ENCODE results near the gene FPGT. TPM values are rescaled to one million over a fixed set of nuclear protein-coding genes. Genes with fewer than 3 reads are reported as not detected.

Gene FPGT
- polyA plus RNA-seq, 1 donor from 2014 or later, result 6.4 TPM

GRCh38 chr1:74180490-74180889, 17.6 kb upstream of the FPGT start:
- Histone ChIP-seq H3K9me2 (ENCODE audit: insufficient read depth, low read length) (no peaks in the 10 kb centered on the region), H3K9me3 (ENCODE audit: low read length) (no peaks in the 10 kb centered on the region), H3K27me3 (ENCODE audit: insufficient read depth, low read depth, low read length) (no peaks in the 10 kb centered on the region), H3K4me3 (ENCODE audit: low read length) (no peak overlapping the region), H2AFZ (ENCODE audit: low read depth, low read length) (no peak overlapping the region), H3K79me2 (replicated peaks; ENCODE audit: insufficient read depth, low read length) (no peaks in the 10 kb centered on the region), H3K27ac (ENCODE audit: low read length) (no peak overlapping the region), H3K9ac (ENCODE audit: low read length) (no peak overlapping the region), H3F3A (ENCODE audit: insufficient read depth, low read length, poor library complexity, severe bottlenecking) (no peaks in the 10 kb centered on the region), H4K20me1 (ENCODE audit: insufficient read depth) (no peaks in the 10 kb centered on the region), H3K4me2 (ENCODE audit: low read length) (no peak overlapping the region), H3K36me3 (ENCODE audit: insufficient read depth, low read length) (no peaks in the 10 kb centered on the region)
- TF ChIP-seq SMC3 (conservative IDR thresholded peaks at IDR 0.05; ENCODE audit: poor library complexity) (no peak), POLR2AphosphoS5 (IDR thresholded peaks at IDR 0.05) (no peak), EP300 (conservative IDR thresholded peaks at IDR 0.05; ENCODE audit: poor library complexity, severe bottlenecking) (no peak), EZH2 (IDR thresholded peaks at IDR 0.05; ENCODE audit: borderline replicate concordance, insufficient read depth, low read length, poor library complexity, severe bottlenecking) (no peak), MXI1 (conservative IDR thresholded peaks at IDR 0.05; ENCODE audit: poor library complexity, severe bottlenecking) (no peak), RAD21 (conservative IDR thresholded peaks at IDR 0.05) (no peak), TAF1 (IDR thresholded peaks at IDR 0.05; ENCODE audit: low read depth) (no peak)
- TF ChIP-seq, protein P1, sequence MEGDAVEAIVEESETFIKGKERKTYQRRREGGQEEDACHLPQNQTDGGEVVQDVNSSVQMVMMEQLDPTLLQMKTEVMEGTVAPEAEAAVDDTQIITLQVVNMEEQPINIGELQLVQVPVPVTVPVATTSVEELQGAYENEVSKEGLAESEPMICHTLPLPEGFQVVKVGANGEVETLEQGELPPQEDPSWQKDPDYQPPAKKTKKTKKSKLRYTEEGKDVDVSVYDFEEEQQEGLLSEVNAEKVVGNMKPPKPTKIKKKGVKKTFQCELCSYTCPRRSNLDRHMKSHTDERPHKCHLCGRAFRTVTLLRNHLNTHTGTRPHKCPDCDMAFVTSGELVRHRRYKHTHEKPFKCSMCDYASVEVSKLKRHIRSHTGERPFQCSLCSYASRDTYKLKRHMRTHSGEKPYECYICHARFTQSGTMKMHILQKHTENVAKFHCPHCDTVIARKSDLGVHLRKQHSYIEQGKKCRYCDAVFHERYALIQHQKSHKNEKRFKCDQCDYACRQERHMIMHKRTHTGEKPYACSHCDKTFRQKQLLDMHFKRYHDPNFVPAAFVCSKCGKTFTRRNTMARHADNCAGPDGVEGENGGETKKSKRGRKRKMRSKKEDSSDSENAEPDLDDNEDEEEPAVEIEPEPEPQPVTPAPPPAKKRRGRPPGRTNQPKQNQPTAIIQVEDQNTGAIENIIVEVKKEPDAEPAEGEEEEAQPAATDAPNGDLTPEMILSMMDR (IDR thresholded peaks at IDR 0.05; ENCODE audit: poor library complexity, severe bottlenecking), result no peak
- TF ChIP-seq, protein P2, sequence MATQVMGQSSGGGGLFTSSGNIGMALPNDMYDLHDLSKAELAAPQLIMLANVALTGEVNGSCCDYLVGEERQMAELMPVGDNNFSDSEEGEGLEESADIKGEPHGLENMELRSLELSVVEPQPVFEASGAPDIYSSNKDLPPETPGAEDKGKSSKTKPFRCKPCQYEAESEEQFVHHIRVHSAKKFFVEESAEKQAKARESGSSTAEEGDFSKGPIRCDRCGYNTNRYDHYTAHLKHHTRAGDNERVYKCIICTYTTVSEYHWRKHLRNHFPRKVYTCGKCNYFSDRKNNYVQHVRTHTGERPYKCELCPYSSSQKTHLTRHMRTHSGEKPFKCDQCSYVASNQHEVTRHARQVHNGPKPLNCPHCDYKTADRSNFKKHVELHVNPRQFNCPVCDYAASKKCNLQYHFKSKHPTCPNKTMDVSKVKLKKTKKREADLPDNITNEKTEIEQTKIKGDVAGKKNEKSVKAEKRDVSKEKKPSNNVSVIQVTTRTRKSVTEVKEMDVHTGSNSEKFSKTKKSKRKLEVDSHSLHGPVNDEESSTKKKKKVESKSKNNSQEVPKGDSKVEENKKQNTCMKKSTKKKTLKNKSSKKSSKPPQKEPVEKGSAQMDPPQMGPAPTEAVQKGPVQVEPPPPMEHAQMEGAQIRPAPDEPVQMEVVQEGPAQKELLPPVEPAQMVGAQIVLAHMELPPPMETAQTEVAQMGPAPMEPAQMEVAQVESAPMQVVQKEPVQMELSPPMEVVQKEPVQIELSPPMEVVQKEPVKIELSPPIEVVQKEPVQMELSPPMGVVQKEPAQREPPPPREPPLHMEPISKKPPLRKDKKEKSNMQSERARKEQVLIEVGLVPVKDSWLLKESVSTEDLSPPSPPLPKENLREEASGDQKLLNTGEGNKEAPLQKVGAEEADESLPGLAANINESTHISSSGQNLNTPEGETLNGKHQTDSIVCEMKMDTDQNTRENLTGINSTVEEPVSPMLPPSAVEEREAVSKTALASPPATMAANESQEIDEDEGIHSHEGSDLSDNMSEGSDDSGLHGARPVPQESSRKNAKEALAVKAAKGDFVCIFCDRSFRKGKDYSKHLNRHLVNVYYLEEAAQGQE (IDR thresholded peaks at IDR 0.05; ENCODE audit: borderline replicate concordance), result no peak

- Histone ChIP-seq H3K27ac (ENCODE audit: low read length) (no peak overlapping the region), H3K4me2 (ENCODE audit: low read length) (no peak overlapping the region), H3K9ac (ENCODE audit: low read length) (no peak overlapping the region), H3K27me3 (ENCODE audit: insufficient read depth, low read depth, low read length) (no peaks in the 10 kb centered on the region), H3K4me3 (ENCODE audit: low read length) (no peak overlapping the region), H4K20me1 (ENCODE audit: insufficient read depth) (no peaks in the 10 kb centered on the region), H2AFZ (ENCODE audit: low read depth, low read length) (no peak overlapping the region), H3K9me3 (ENCODE audit: low read length) (no peaks in the 10 kb centered on the region), H3F3A (ENCODE audit: insufficient read depth, low read length, poor library complexity, severe bottlenecking) (no peaks in the 10 kb centered on the region), H3K36me3 (ENCODE audit: insufficient read depth, low read length) (no peaks in the 10 kb centered on the region), H3K79me2 (replicated peaks; ENCODE audit: insufficient read depth, low read length) (no peaks in the 10 kb centered on the region), H3K9me2 (ENCODE audit: insufficient read depth, low read length) (no peaks in the 10 kb centered on the region)
- TF ChIP-seq, protein P2 (IDR thresholded peaks at IDR 0.05; ENCODE audit: borderline replicate concordance), result no peak
- TF ChIP-seq EP300 (conservative IDR thresholded peaks at IDR 0.05; ENCODE audit: poor library complexity, severe bottlenecking), result no peak
- TF ChIP-seq POLR2AphosphoS5 (IDR thresholded peaks at IDR 0.05), result no peak
- no peak for TF ChIP-seq MXI1 (conservative IDR thresholded peaks at IDR 0.05; ENCODE audit: poor library complexity, severe bottlenecking)
- TF ChIP-seq SMC3 (conservative IDR thresholded peaks at IDR 0.05; ENCODE audit: poor library complexity), result no peak
- TF ChIP-seq TAF1 (IDR thresholded peaks at IDR 0.05; ENCODE audit: low read depth), result no peak
- no peak for TF ChIP-seq EZH2 (IDR thresholded peaks at IDR 0.05; ENCODE audit: borderline replicate concordance, insufficient read depth, low read length, poor library complexity, severe bottlenecking)
- TF ChIP-seq RAD21 (conservative IDR thresholded peaks at IDR 0.05), result no peak
- TF ChIP-seq, protein P1 (IDR thresholded peaks at IDR 0.05; ENCODE audit: poor library complexity, severe bottlenecking), result no peak
Measured at GRCh38 chr1:74193908-74194307, 4.1 kb upstream of the FPGT start.
